ENCODE measurements around the gene KIRREL2. TPM values are rescaled to one million over a fixed set of nuclear protein-coding genes. Genes with fewer than 3 reads are reported as not detected.

Gene KIRREL2
- total and polyA plus RNA-seq, 2 of the 8 experiments (the other 6 are each of a cell fraction or from before 2014, with no cell fraction given), result 2.4 to 4.6 TPM

DNA sequence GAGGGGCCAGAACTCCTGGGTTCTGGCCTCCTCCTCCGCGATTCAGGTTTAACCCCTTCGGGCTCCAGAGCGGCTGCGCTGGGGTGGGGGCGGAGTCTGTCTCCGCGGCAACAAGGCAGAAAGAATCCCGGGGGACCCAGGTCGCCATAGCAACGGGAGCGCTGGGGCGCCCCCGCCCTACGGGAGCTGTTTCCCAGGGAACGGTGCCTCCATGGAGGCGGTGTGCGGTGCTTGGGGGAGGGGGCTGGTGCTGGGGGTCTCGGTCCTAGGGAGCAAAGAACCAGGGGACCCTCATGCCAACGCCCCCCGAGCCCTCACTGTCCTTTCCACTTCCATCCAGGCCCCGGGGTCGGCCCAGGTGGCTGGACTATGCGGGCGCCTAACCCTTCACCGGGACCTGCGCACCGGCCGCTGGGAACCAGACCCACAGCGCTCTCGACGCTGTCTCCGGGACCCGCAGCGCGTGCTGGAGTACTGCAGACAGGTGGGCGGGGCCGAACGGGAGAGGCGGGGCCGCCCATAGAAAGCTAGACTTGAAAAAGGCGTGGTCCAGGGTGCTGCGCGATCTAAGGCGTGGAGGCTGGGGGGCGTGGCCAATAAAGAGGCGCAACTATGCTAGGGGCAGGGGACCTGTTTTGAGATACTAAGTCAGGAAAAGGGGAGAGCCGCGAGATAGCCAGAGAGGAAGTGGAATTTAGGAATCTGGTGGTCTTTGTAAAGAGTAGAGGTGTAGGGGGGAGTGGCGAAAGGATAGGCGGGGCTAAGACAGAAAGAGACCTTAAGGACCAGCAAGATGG is 12.8 kb downstream of the KIRREL2 start (continued):
- TF ChIP-seq FOSL1 (IDR thresholded peaks at IDR 0.05; ENCODE audit: insufficient read depth, low read depth, low read length), result no peak
- TF ChIP-seq EGR1 (IDR thresholded peaks at IDR 0.05; ENCODE audit: borderline replicate concordance, low read depth, low read length), result no peak; the same call in 1 of the 2 replicates
- no peak for TF ChIP-seq SUZ12 (IDR thresholded peaks at IDR 0.05; ENCODE audit: low read length)
- TF ChIP-seq CBX5 (IDR thresholded peaks at IDR 0.05; ENCODE audit: low read depth, low read length), result no peak
- TF ChIP-seq, protein P1, sequence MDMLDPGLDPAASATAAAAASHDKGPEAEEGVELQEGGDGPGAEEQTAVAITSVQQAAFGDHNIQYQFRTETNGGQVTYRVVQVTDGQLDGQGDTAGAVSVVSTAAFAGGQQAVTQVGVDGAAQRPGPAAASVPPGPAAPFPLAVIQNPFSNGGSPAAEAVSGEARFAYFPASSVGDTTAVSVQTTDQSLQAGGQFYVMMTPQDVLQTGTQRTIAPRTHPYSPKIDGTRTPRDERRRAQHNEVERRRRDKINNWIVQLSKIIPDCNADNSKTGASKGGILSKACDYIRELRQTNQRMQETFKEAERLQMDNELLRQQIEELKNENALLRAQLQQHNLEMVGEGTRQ (IDR thresholded peaks at IDR 0.05; ENCODE audit: low read length), result no peak
- TF ChIP-seq EZH2 (IDR thresholded peaks at IDR 0.05; ENCODE audit: low read depth, low read length, severe bottlenecking), result no peak
- TF ChIP-seq CHD2 (IDR thresholded peaks at IDR 0.05; ENCODE audit: low read length), result no peak
- TF ChIP-seq CREB1 (IDR thresholded peaks at IDR 0.05), result no peak

Data from H1 (cell line).